UCSD-AML1 (cell line): Measurements from ENCODE around the gene PFDN4.
"Not testable (repeated sequence)": the region's sequence is repeated elsewhere in the genome, so short reads cannot be mapped to it uniquely, and the experiment has no call there.

Source experiments
- DNase-seq: peaks from one replicate; lab custom pipeline; 2025; ENCODE audit not compliant: unreplicated experiment; lab: John Stamatoyannopoulos, UW

The PFDN4 gene

GRCh38 chr20:54223285-54223684 lies 15.4 kb downstream of the PFDN4 start:
- DNase-seq: no peak

- DNase-seq: no peak
Observed at GRCh38 chr20:54223751-54224150, 15.9 kb downstream of the PFDN4 start.

- not testable (repeated sequence) for DNase-seq
Observed at GRCh38 chr20:54224642-54225041, 16.8 kb downstream of the PFDN4 start.

- no peak for DNase-seq
Observed at GRCh38 chr20:54227241-54227640, 19.4 kb downstream of the PFDN4 start.

GRCh38 chr20:54227751-54228150 lies 19.9 kb downstream of the PFDN4 start:
- DNase-seq: no peak

- DNase-seq: no peak
Observed at GRCh38 chr20:54228841-54229240, 21.0 kb downstream of the PFDN4 start.

- no peak for DNase-seq
Observed at GRCh38 chr20:54229566-54230160, 21.8 kb downstream of the PFDN4 start.

- DNase-seq: no peak
Observed at GRCh38 chr20:54231036-54231435, 23.1 kb downstream of the PFDN4 start.

- DNase-seq: no peak
Observed at GRCh38 chr20:54234991-54235390, 27.1 kb downstream of the PFDN4 start.

GRCh38 chr20:54237116-54237943 lies 29.4 kb downstream of the PFDN4 start:
- DNase-seq: no peak

- no peak for DNase-seq
Observed at GRCh38 chr20:54244113-54244512, 36.2 kb downstream of the PFDN4 start.

GRCh38 chr20:54248705-54249104 lies 40.8 kb downstream of the PFDN4 start:
- DNase-seq: not testable (repeated sequence)

- DNase-seq: no peak
Observed at GRCh38 chr20:54250691-54251090, 42.8 kb downstream of the PFDN4 start.

GRCh38 chr20:54251096-54251495 lies 43.2 kb downstream of the PFDN4 start:
- DNase-seq: no peak

- no peak for DNase-seq
Observed at GRCh38 chr20:54254596-54254995, 46.7 kb downstream of the PFDN4 start.

GRCh38 chr20:54255157-54255556 lies 47.3 kb downstream of the PFDN4 start:
- no peak for DNase-seq

- DNase-seq: no peak
Observed at GRCh38 chr20:54256202-54256601, 48.3 kb downstream of the PFDN4 start.

- no peak for DNase-seq
Observed at GRCh38 chr20:54257071-54257816, 49.4 kb downstream of the PFDN4 start.

- DNase-seq: no peak
Observed at GRCh38 chr20:54260116-54260515, 52.2 kb downstream of the PFDN4 start.

GRCh38 chr20:54262671-54263070 lies 54.8 kb downstream of the PFDN4 start:
- DNase-seq: no peak

GRCh38 chr20:54263116-54263690 lies 55.3 kb downstream of the PFDN4 start:
- no peak for DNase-seq

- DNase-seq: not testable (repeated sequence)
Observed at GRCh38 chr20:54265791-54266190, 57.9 kb downstream of the PFDN4 start.
